ENCODE measurements around the gene HJURP. TPM values are rescaled to one million over a fixed set of nuclear protein-coding genes. Genes with fewer than 3 reads are reported as not detected.

Gene HJURP
- total and polyA plus RNA-seq, 9 of the 15 experiments (the other 6 are each of a cell fraction or from before 2014, with no cell fraction given): 13.8 to 102 (median 28.3) TPM

DNA sequence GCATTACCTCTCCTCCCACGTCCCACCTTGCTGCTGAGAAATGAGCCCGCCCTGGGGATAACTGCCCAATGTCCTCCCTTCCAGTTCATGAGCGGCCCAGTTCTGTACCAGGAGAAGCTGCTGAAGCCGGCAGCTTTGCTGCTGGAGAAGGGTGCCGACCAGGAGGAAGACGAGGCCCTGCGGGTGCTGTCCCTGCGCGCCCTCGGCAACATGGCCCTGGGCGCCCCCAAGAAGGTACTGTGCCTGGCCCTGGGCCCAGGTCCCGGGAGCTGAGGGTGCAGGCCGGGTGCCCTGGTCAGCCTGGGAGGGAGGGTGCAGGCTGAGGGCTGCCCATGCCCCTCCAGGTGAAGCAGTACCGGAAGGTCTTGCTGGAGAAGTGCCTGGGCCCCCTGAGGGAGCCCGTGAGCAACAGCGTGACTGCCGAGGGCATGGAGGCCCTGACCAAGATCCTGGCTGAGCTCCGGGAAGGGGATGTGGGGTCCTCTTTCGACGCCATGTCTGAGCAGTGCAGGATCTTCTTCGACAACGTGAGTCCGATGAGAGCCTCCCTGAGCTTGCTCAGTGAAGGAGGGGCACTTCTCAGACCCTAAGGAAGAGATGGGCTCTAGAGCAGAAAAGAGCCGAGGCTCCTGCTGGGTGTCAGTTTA is 25.7 kb downstream of the HJURP start:
- Histone ChIP-seq H3K9ac (ENCODE audit: insufficient read depth in 1 of 2, low read depth in 2 of 2, low read length in 2 of 2) (no peak overlapping the region; a peak in 1 of 4 replicates), H3K79me2 (ENCODE audit: control insufficient read depth, insufficient read depth, low read length) (no peaks in the 10 kb centered on the region), H3K27ac (ENCODE audit: extremely low read depth, low read depth, low read length) (no peak overlapping the region), H3K36me3 (ENCODE audit: control insufficient read depth, insufficient read depth, low read length) (no peaks in the 10 kb centered on the region), H3K9me1 (ENCODE audit: control insufficient read depth, insufficient read depth, low read length) (no peaks in the 10 kb centered on the region), H4K20me1 (replicated peaks; ENCODE audit: control insufficient read depth, insufficient read depth, low read length) (no peaks in the 10 kb centered on the region; the same call in 1 of the 2 replicates), H3K4me3 (no peak overlapping the region), H3K27me3 (ENCODE audit: control insufficient read depth in 2 of 2, insufficient read depth in 2 of 2, low read length in 2 of 2) (no peaks in the 10 kb centered on the region; a peak in 1 of 5 replicates), H3K9me3 (replicated peaks; ENCODE audit: control insufficient read depth, insufficient read depth, low read depth, low read length) (no peaks in the 10 kb centered on the region), H3K4me1 (replicated peaks in 1 of 2; ENCODE audit: control insufficient read depth in 2 of 2, insufficient read depth in 2 of 2, low read length in 2 of 2) (peaks cover 0 to 5% of the 10 kb centered on the region in 2 experiments; a peak in 2 of 5 replicates), H2AFZ (ENCODE audit: low read depth, low read length) (0 out of 2 replicates have a peak overlapping the region, but pooled peaks have one; percentile 24), H3K4me2 (ENCODE audit: insufficient read depth, low read length) (no peak overlapping the region)
- no TSS peak for BruUV-seq (replicated peaks)
- intact Hi-C loops (cut with micrococcal nuclease): no loop called here
- FAIRE-seq (no peak), DNase-seq (ENCODE audit: extremely low read depth in 1 of 4, low spot score in 3 of 4) (no peak), ATAC-seq (peak; percentile 36)
- ChIA-PET CTCF (ENCODE audit: low intra/inter-chr PET ratio) (no interaction called here), POLR2A (interaction anchor here (0.6 to 1.0 kb wide), 3 partner anchors 10 to 1183 kb away, joined by 3 read pairs; no protein-coding TSS in a partner anchor)
- TF ChIP-seq KDM4B (IDR thresholded peaks at IDR 0.05; ENCODE audit: borderline replicate concordance in 2 of 2, low read depth in 1 of 2) (no peak), ZNF551 (CRISPR knock-in tag; IDR thresholded peaks at IDR 0.05) (no peak), ZFP30 (CRISPR knock-in tag; IDR thresholded peaks at IDR 0.05; ENCODE audit: borderline replicate concordance) (no peak)
- TF ChIP-seq, protein P1, sequence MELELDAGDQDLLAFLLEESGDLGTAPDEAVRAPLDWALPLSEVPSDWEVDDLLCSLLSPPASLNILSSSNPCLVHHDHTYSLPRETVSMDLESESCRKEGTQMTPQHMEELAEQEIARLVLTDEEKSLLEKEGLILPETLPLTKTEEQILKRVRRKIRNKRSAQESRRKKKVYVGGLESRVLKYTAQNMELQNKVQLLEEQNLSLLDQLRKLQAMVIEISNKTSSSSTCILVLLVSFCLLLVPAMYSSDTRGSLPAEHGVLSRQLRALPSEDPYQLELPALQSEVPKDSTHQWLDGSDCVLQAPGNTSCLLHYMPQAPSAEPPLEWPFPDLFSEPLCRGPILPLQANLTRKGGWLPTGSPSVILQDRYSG (tag; conservative IDR thresholded peaks at IDR 0.05; ENCODE audit: low read depth): no peak
- in situ Hi-C loops (cut with MboI): no loop called here
- WGBS (ENCODE audit: insufficient coverage, low coverage, missing lambda C conversion rate): 12% methylated on average over 15 of the region's 24 CpGs

Measured in K562 (cell line).